ENCODE results near the gene LHPP.

DNA sequence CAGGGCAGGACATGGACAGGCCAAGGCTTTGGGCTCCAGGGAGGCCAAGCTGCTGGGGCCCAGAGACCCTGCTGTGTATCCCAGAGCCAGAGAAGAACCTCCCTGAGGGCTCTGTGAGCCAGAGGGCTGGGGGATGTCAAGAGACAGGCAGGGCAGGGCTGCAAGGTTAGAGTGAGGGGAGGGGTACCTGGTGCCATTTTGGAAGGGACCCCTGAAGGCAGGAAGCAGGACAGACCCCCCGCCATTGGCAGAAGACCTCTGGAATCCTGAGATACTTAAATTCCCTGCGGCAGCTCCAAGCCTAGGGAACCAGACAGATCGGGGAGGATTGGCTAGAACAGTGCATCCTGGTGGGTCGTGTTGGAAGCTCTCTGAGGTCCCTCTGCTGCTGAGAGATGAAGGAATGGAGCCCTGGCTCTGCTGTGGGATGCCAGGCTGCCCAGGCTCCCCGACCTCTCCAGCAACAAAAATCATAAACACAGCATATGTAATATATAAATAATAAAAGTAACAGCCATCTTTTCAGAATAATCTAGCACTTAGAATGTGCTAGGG lies 75.0 kb downstream of the LHPP start:
- TF ChIP-seq POLR2AphosphoS5 (IDR thresholded peaks at IDR 0.05; ENCODE audit: borderline replicate concordance, low read depth, low read length) (no peak), EZH2 (IDR thresholded peaks at IDR 0.05) (no peak), FOXP2 (optimal IDR thresholded peaks at IDR 0.05; ENCODE audit: control extremely low read depth, extremely low read length, insufficient read depth) (no peak)

Measured in SK-N-MC (cell line).